C4-2B (cell line): ENCODE measurements around the gene GBP7.

Experiments
- ZFX ChIP-seq: fragments of 450-650 bp; IDR thresholded peaks from 2 replicates; pipeline ENCODE4 v1.6.1; 2017
- TF ChIP-seq, protein P1 (sequence below): fragments of 450-650 bp; conservative IDR thresholded peaks from 2 replicates; pipeline ENCODE4 v1.5.1; 2017; ENCODE audit warnings: mild to moderate bottlenecking

DNA sequence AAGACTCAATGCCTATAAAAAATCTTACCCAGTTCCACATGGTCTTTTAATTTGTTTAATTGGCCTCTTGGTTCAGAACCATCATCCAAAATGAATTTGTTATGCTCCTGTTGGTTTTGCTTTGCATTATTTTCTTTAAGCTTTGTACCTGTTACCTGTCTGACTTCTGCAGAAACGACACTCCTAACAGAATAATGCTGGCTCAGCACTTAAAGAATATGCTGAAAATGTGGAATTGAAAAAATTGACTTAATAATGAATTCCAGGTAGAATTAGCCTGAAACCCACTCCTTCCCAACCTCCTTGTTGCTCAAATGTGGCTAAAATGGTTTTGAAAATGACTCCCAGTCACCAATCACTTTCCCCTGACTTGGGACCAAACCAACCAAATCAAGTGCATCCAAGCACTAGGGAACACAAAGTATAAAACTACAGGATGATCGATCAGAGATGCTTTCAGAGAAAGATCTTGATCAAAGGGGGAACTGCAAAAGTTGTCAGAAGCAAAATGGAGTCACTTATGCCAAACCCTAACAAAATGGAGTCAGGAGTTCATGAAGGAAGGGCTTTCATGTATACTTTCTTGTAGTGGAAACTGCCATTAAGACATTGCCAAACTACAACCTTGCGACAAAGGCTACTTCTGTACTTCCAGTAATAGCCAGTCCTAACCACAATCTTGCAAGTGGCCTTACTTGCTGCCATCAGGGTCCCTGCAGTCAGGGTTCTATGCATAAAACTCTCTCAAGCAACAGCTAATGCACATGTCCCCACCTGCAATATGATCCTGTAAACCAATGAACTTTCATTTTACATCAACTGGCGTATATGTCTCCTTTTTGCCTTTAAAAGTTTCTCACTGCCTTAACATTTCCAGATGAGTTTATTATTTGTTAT, 5.4 kb downstream of the GBP7 start:
- TF ChIP-seq, protein P1, sequence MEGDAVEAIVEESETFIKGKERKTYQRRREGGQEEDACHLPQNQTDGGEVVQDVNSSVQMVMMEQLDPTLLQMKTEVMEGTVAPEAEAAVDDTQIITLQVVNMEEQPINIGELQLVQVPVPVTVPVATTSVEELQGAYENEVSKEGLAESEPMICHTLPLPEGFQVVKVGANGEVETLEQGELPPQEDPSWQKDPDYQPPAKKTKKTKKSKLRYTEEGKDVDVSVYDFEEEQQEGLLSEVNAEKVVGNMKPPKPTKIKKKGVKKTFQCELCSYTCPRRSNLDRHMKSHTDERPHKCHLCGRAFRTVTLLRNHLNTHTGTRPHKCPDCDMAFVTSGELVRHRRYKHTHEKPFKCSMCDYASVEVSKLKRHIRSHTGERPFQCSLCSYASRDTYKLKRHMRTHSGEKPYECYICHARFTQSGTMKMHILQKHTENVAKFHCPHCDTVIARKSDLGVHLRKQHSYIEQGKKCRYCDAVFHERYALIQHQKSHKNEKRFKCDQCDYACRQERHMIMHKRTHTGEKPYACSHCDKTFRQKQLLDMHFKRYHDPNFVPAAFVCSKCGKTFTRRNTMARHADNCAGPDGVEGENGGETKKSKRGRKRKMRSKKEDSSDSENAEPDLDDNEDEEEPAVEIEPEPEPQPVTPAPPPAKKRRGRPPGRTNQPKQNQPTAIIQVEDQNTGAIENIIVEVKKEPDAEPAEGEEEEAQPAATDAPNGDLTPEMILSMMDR: no peak
- no peak for TF ChIP-seq ZFX
